ENCODE results near the gene TSC1. TPM values are rescaled to one million over a fixed set of nuclear protein-coding genes. Genes with fewer than 3 reads are reported as not detected.

Gene TSC1
- total RNA-seq, 1 donor from 2014 or later, result 89.3 TPM

DNA sequence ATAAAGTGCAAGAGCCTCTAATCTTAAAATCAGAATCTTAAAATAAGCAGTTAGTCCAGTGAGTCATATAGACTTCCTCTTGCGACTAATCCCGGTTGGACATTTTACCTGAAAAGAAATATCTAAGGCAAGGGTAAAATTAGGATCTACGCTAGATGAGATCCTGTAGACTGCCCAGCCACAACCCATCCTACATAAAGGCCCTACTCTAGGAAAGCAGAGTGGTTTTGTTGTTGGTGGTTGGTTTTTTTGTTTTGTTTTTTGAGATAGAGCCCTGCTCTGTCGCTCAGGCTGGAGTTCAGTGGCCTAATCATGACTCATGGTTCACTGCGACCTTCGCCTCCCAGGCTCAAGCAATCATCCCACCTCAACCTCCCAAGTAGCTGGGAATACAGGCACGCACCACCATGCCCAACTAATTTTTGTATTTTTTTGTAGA lies 6.9 kb downstream of the TSC1 start:
- no peak overlapping the region for H3K27ac Mint-ChIP-seq (ENCODE audit: unreplicated experiment)
- no peaks in the 10 kb centered on the region for H3K9me3 Mint-ChIP-seq (ENCODE audit: unreplicated experiment)
- H3K27me3 Mint-ChIP-seq (ENCODE audit: unreplicated experiment), result peaks cover 2% of the 10 kb centered on the region
- DNase-seq, result no peak
- H3K36me3 Mint-ChIP-seq (ENCODE audit: unreplicated experiment), result no peaks in the 10 kb centered on the region
- H3K4me3 Mint-ChIP-seq (ENCODE audit: unreplicated experiment), result no peak overlapping the region
- peaks cover 10% of the 10 kb centered on the region for H3K4me1 Mint-ChIP-seq (ENCODE audit: low read depth, unreplicated experiment)
- TF ChIP-seq, protein P1, sequence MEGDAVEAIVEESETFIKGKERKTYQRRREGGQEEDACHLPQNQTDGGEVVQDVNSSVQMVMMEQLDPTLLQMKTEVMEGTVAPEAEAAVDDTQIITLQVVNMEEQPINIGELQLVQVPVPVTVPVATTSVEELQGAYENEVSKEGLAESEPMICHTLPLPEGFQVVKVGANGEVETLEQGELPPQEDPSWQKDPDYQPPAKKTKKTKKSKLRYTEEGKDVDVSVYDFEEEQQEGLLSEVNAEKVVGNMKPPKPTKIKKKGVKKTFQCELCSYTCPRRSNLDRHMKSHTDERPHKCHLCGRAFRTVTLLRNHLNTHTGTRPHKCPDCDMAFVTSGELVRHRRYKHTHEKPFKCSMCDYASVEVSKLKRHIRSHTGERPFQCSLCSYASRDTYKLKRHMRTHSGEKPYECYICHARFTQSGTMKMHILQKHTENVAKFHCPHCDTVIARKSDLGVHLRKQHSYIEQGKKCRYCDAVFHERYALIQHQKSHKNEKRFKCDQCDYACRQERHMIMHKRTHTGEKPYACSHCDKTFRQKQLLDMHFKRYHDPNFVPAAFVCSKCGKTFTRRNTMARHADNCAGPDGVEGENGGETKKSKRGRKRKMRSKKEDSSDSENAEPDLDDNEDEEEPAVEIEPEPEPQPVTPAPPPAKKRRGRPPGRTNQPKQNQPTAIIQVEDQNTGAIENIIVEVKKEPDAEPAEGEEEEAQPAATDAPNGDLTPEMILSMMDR (IDR thresholded peaks at IDR 0.05; ENCODE audit: partially characterized antibody, unreplicated experiment), result no peak

DNA sequence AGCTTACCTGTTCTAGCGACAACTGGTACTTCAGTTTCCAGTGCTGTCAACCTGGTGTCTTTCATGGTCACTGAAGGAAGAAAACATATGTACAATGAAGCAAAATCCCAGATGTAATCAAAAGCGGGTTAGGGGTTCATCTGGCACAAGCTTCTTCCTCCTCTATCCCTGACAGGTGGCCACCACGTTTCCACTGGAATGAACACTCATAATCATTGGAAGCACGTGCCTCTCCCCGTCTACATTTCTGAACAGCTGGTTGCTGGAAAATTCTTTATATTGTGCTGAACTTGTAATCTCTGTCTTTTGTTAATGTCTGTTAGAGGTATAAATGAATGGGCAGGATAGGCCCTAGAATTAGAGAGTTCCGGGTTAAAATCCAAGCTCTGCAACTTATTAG lies 9.4 kb downstream of the TSC1 start:
- H3K4me3 Mint-ChIP-seq (ENCODE audit: unreplicated experiment), result no peak overlapping the region
- no peak overlapping the region for H3K27ac Mint-ChIP-seq (ENCODE audit: unreplicated experiment)
- TF ChIP-seq, protein P1 (IDR thresholded peaks at IDR 0.05; ENCODE audit: partially characterized antibody, unreplicated experiment), result no peak
- peaks cover 2% of the 10 kb centered on the region for H3K27me3 Mint-ChIP-seq (ENCODE audit: unreplicated experiment)
- no peak for DNase-seq
- no peaks in the 10 kb centered on the region for H3K9me3 Mint-ChIP-seq (ENCODE audit: unreplicated experiment)
- H3K36me3 Mint-ChIP-seq (ENCODE audit: unreplicated experiment), result no peaks in the 10 kb centered on the region
- peaks cover 10% of the 10 kb centered on the region for H3K4me1 Mint-ChIP-seq (ENCODE audit: low read depth, unreplicated experiment)

- no peak overlapping the region for H3K27ac Mint-ChIP-seq (ENCODE audit: unreplicated experiment)
- peaks cover 5% of the 10 kb centered on the region for H3K4me1 Mint-ChIP-seq (ENCODE audit: low read depth, unreplicated experiment)
- no peaks in the 10 kb centered on the region for H3K36me3 Mint-ChIP-seq (ENCODE audit: unreplicated experiment)
- TF ChIP-seq, protein P1 (IDR thresholded peaks at IDR 0.05; ENCODE audit: partially characterized antibody, unreplicated experiment), result no peak
- no peak overlapping the region for H3K4me3 Mint-ChIP-seq (ENCODE audit: unreplicated experiment)
- peaks cover 5% of the 10 kb centered on the region for H3K27me3 Mint-ChIP-seq (ENCODE audit: unreplicated experiment)
- DNase-seq, result no peak
- H3K9me3 Mint-ChIP-seq (ENCODE audit: unreplicated experiment), result no peaks in the 10 kb centered on the region
Observed at GRCh38 chr9:132931178-132931735, 13.2 kb downstream of the TSC1 start.

- no peak for DNase-seq
- Mint-ChIP-seq H3K4me3 (ENCODE audit: unreplicated experiment) (no peak overlapping the region), H3K27me3 (ENCODE audit: unreplicated experiment) (peaks cover 3% of the 10 kb centered on the region), H3K4me1 (ENCODE audit: low read depth, unreplicated experiment) (no peaks in the 10 kb centered on the region), H3K27ac (ENCODE audit: unreplicated experiment) (no peak overlapping the region), H3K36me3 (ENCODE audit: unreplicated experiment) (no peaks in the 10 kb centered on the region), H3K9me3 (ENCODE audit: unreplicated experiment) (no peaks in the 10 kb centered on the region)
- TF ChIP-seq, protein P1 (IDR thresholded peaks at IDR 0.05; ENCODE audit: partially characterized antibody, unreplicated experiment), result no peak
Observed at GRCh38 chr9:132927704-132928103, 16.7 kb downstream of the TSC1 start.

DNA sequence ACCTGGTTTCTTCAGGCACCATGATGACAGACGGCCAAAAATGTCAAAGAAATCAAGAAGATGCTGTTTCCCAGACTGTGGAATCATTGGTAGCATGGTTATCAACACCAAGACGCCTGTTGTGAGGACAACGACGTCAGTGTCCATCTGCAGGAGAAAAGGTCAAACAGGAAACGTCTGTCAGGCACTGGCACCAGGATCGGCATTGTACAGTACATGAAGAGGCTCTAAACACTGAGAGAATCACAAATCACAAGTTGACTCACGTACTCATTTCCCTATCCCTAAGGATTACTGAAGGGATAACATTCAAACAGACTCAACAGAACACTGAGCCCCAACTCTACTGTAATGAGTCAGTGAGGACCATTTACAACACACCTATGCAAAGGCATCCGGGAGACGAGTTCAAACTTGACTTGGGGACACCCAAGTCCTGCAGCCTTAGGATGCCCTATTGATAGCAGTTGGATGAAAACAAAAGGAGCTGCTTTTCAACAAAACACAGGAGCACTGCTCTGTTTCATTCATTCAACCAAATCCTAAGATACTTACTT lies 21.0 kb downstream of the TSC1 start:
- peaks cover 3% of the 10 kb centered on the region for H3K9me3 Mint-ChIP-seq (ENCODE audit: unreplicated experiment)
- TF ChIP-seq, protein P1 (IDR thresholded peaks at IDR 0.05; ENCODE audit: partially characterized antibody, unreplicated experiment), result no peak
- peaks cover 11% of the 10 kb centered on the region for H3K4me1 Mint-ChIP-seq (ENCODE audit: low read depth, unreplicated experiment)
- H3K4me3 Mint-ChIP-seq (ENCODE audit: unreplicated experiment), result no peak overlapping the region
- no peak for DNase-seq
- H3K27me3 Mint-ChIP-seq (ENCODE audit: unreplicated experiment), result peaks cover 5% of the 10 kb centered on the region
- no peak overlapping the region for H3K27ac Mint-ChIP-seq (ENCODE audit: unreplicated experiment)
- no peaks in the 10 kb centered on the region for H3K36me3 Mint-ChIP-seq (ENCODE audit: unreplicated experiment)

Measured in glutamatergic neuron (in vitro differentiated cells).